ENCODE measurements around the gene INSIG2. TPM values are rescaled to one million over a fixed set of nuclear protein-coding genes. Genes with fewer than 3 reads are reported as not detected.

Gene INSIG2
- total and polyA plus RNA-seq, 2 experiments from 2014 or later, result 8.1 to 15.1 TPM

DNA sequence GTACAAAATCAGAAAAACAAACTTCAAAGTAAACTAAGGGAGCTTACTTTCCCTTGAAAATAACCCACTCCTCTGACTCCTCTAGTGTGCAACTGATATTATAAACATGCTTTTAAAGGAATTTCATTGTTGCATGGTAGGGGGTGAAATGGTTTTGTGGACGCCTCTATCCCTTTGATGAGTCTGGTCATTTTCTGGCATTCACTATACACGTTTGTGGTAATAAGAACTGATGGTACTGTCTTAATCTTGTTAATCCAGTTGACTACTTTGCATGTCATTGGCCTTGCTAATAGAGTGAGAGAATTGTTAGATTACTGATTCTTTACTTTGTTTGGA is 2.8 kb downstream of the INSIG2 start:
- Histone ChIP-seq H3K4me1 (ENCODE audit: insufficient read depth) (peaks cover 24% of the 10 kb centered on the region), H3F3A (replicated peaks; ENCODE audit: low read depth) (no peaks in the 10 kb centered on the region), H3K27ac (ENCODE audit: low read depth) (no peak overlapping the region), H4K20me1 (replicated peaks; ENCODE audit: insufficient read depth) (no peaks in the 10 kb centered on the region), H3K79me2 (replicated peaks; ENCODE audit: insufficient read depth) (peaks cover 59% of the 10 kb centered on the region), H3K4me2 (no peak overlapping the region), H2AFZ (no peak overlapping the region), H3K27me3 (ENCODE audit: insufficient read depth) (no peaks in the 10 kb centered on the region), H3K36me3 (ENCODE audit: insufficient read depth) (no peaks in the 10 kb centered on the region), H3K4me3 (no peak overlapping the region), H3K9me2 (ENCODE audit: insufficient read depth) (no peaks in the 10 kb centered on the region)
- ATAC-seq, result no peak
- DNase-seq (ENCODE audit: low spot score), result no peak
- Mint-ChIP-seq H3K4me1 (peaks cover 21% of the 10 kb centered on the region), H3K9me3 (no peaks in the 10 kb centered on the region), H3K36me3 (ENCODE audit: low read depth) (no peaks in the 10 kb centered on the region; the same call in 2 of the 3 replicates), H3K4me3 (no peak overlapping the region), H3K27ac (no peak overlapping the region), H3K27me3 (ENCODE audit: insufficient read depth, low read depth, poor library complexity) (peaks cover 6% of the 10 kb centered on the region)
- TF ChIP-seq, protein P1, sequence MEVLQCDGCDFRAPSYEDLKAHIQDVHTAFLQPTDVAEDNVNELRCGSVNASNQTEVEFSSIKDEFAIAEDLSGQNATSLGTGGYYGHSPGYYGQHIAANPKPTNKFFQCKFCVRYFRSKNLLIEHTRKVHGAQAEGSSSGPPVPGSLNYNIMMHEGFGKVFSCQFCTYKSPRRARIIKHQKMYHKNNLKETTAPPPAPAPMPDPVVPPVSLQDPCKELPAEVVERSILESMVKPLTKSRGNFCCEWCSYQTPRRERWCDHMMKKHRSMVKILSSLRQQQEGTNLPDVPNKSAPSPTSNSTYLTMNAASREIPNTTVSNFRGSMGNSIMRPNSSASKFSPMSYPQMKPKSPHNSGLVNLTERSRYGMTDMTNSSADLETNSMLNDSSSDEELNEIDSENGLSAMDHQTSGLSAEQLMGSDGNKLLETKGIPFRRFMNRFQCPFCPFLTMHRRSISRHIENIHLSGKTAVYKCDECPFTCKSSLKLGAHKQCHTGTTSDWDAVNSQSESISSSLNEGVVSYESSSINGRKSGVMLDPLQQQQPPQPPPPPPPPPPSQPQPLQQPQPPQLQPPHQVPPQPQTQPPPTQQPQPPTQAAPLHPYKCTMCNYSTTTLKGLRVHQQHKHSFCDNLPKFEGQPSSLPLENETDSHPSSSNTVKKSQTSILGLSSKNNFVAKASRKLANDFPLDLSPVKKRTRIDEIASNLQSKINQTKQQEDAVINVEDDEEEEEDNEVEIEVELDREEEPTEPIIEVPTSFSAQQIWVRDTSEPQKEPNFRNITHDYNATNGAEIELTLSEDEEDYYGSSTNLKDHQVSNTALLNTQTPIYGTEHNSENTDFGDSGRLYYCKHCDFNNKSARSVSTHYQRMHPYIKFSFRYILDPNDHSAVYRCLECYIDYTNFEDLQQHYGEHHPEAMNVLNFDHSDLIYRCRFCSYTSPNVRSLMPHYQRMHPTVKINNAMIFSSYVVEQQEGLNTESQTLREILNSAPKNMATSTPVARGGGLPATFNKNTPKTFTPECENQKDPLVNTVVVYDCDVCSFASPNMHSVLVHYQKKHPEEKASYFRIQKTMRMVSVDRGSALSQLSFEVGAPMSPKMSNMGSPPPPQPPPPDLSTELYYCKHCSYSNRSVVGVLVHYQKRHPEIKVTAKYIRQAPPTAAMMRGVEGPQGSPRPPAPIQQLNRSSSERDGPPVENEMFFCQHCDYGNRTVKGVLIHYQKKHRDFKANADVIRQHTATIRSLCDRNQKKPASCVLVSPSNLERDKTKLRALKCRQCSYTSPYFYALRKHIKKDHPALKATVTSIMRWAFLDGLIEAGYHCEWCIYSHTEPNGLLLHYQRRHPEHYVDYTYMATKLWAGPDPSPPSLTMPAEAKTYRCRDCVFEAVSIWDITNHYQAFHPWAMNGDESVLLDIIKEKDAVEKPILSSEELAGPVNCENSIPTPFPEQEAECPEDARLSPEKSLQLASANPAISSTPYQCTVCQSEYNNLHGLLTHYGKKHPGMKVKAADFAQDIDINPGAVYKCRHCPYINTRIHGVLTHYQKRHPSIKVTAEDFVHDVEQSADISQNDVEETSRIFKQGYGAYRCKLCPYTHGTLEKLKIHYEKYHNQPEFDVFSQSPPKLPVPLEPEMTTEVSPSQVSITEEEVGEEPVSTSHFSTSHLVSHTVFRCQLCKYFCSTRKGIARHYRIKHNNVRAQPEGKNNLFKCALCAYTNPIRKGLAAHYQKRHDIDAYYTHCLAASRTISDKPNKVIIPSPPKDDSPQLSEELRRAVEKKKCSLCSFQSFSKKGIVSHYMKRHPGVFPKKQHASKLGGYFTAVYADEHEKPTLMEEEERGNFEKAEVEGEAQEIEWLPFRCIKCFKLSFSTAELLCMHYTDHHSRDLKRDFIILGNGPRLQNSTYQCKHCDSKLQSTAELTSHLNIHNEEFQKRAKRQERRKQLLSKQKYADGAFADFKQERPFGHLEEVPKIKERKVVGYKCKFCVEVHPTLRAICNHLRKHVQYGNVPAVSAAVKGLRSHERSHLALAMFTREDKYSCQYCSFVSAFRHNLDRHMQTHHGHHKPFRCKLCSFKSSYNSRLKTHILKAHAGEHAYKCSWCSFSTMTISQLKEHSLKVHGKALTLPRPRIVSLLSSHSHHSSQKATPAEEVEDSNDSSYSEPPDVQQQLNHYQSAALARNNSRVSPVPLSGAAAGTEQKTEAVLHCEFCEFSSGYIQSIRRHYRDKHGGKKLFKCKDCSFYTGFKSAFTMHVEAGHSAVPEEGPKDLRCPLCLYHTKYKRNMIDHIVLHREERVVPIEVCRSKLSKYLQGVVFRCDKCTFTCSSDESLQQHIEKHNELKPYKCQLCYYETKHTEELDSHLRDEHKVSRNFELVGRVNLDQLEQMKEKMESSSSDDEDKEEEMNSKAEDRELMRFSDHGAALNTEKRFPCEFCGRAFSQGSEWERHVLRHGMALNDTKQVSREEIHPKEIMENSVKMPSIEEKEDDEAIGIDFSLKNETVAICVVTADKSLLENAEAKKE (CRISPR knock-in tag; IDR thresholded peaks at IDR 0.05), result no peak
- TF ChIP-seq, protein P2, sequence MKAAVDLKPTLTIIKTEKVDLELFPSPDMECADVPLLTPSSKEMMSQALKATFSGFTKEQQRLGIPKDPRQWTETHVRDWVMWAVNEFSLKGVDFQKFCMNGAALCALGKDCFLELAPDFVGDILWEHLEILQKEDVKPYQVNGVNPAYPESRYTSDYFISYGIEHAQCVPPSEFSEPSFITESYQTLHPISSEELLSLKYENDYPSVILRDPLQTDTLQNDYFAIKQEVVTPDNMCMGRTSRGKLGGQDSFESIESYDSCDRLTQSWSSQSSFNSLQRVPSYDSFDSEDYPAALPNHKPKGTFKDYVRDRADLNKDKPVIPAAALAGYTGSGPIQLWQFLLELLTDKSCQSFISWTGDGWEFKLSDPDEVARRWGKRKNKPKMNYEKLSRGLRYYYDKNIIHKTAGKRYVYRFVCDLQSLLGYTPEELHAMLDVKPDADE (IDR thresholded peaks at IDR 0.05), result no peak
- TF ChIP-seq EZH2 (IDR thresholded peaks at IDR 0.05; ENCODE audit: low read depth, unreplicated experiment), result no peak
- TF ChIP-seq EZH2phosphoT487 (IDR thresholded peaks at IDR 0.05; ENCODE audit: unreplicated experiment), result no peak
- TF ChIP-seq, protein P3, sequence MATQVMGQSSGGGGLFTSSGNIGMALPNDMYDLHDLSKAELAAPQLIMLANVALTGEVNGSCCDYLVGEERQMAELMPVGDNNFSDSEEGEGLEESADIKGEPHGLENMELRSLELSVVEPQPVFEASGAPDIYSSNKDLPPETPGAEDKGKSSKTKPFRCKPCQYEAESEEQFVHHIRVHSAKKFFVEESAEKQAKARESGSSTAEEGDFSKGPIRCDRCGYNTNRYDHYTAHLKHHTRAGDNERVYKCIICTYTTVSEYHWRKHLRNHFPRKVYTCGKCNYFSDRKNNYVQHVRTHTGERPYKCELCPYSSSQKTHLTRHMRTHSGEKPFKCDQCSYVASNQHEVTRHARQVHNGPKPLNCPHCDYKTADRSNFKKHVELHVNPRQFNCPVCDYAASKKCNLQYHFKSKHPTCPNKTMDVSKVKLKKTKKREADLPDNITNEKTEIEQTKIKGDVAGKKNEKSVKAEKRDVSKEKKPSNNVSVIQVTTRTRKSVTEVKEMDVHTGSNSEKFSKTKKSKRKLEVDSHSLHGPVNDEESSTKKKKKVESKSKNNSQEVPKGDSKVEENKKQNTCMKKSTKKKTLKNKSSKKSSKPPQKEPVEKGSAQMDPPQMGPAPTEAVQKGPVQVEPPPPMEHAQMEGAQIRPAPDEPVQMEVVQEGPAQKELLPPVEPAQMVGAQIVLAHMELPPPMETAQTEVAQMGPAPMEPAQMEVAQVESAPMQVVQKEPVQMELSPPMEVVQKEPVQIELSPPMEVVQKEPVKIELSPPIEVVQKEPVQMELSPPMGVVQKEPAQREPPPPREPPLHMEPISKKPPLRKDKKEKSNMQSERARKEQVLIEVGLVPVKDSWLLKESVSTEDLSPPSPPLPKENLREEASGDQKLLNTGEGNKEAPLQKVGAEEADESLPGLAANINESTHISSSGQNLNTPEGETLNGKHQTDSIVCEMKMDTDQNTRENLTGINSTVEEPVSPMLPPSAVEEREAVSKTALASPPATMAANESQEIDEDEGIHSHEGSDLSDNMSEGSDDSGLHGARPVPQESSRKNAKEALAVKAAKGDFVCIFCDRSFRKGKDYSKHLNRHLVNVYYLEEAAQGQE (IDR thresholded peaks at IDR 0.05; ENCODE audit: unreplicated experiment), result no peak
- TF ChIP-seq, protein P4, sequence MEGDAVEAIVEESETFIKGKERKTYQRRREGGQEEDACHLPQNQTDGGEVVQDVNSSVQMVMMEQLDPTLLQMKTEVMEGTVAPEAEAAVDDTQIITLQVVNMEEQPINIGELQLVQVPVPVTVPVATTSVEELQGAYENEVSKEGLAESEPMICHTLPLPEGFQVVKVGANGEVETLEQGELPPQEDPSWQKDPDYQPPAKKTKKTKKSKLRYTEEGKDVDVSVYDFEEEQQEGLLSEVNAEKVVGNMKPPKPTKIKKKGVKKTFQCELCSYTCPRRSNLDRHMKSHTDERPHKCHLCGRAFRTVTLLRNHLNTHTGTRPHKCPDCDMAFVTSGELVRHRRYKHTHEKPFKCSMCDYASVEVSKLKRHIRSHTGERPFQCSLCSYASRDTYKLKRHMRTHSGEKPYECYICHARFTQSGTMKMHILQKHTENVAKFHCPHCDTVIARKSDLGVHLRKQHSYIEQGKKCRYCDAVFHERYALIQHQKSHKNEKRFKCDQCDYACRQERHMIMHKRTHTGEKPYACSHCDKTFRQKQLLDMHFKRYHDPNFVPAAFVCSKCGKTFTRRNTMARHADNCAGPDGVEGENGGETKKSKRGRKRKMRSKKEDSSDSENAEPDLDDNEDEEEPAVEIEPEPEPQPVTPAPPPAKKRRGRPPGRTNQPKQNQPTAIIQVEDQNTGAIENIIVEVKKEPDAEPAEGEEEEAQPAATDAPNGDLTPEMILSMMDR (conservative IDR thresholded peaks at IDR 0.05; ENCODE audit: low read depth in 2 of 2), result no peak
- TF ChIP-seq JUNB (IDR thresholded peaks at IDR 0.05; ENCODE audit: unreplicated experiment), result no peak
- no peak for TF ChIP-seq ZNF114 (CRISPR knock-in tag; IDR thresholded peaks at IDR 0.05)
- TF ChIP-seq ZNF331 (CRISPR knock-in tag; IDR thresholded peaks at IDR 0.05; ENCODE audit: low read depth), result no peak
- TF ChIP-seq POLR2AphosphoS5 (IDR thresholded peaks at IDR 0.05; ENCODE audit: low read depth), result no peak
- no peak for TF ChIP-seq STAT1 (IDR thresholded peaks at IDR 0.05; ENCODE audit: unreplicated experiment)
- no peak for TF ChIP-seq CREB1 (CRISPR knock-in tag; IDR thresholded peaks at IDR 0.05; ENCODE audit: low read depth)
- TF ChIP-seq NANOG (IDR thresholded peaks at IDR 0.05; ENCODE audit: borderline replicate concordance), result no peak

Data from GM23338 (cell line).